PC-9 (cell line): Measurements from ENCODE around the gene CFAP92.

ENCODE experiments used
- CTCF ChIP-seq: fragments of 200-600 bp; sonication (generic); conservative IDR thresholded peaks from 2 replicates; pipeline ENCODE4 v1.6.1; 2017; ENCODE audit warnings: mixed run types, antibody characterized with exemption, mild to moderate bottlenecking, moderate library complexity
- EZH2 ChIP-seq: fragments of 200-600 bp; sonication (generic); IDR thresholded peaks from 2 replicates; pipeline ENCODE4 v1.8.0; 2017; ENCODE audit warnings: antibody characterized with exemption, low read depth

- TF ChIP-seq CTCF (no peak), EZH2 (no peak)
Measured at GRCh38 chr3:128908951-128909350, 84.9 kb downstream of the CFAP92 start.
